H1 (cell line): Measurements from ENCODE around the gene TCFL5. TPM values are rescaled to one million over a fixed set of nuclear protein-coding genes. Genes with fewer than 3 reads are reported as not detected.

Experiments used
- ATF2 ChIP-seq: IDR thresholded peaks from 2 replicates; pipeline ENCODE4 v1.6.1; 2012; ENCODE audit warnings: low read length, inconsistent platforms
- CHD7 ChIP-seq: fragments of 300-600 bp; sonication (generic); IDR thresholded peaks from 2 replicates; pipeline ENCODE4 v1.7.1; 2012; ENCODE audit warnings: low read length, moderate library complexity, mild to moderate bottlenecking, inconsistent platforms; ENCODE audit not compliant: insufficient replicate concordance
- EGR1 ChIP-seq: IDR thresholded peaks from 2 replicates; pipeline ENCODE4 v1.6.1; 2011; ENCODE audit warnings: low read depth, low read length, borderline replicate concordance
- GTF2F1 ChIP-seq: IDR thresholded peaks from 2 replicates; pipeline ENCODE4 v1.6.1; 2012; ENCODE audit warnings: low read depth, low read length, improper control_type of control experiment, borderline replicate concordance
- POU5F1 ChIP-seq: IDR thresholded peaks from 2 replicates; pipeline ENCODE4 v1.6.1; 2011; ENCODE audit warnings: low read depth, mild to moderate bottlenecking, low read length, moderate library complexity
- RXRA ChIP-seq: IDR thresholded peaks from 2 replicates; pipeline ENCODE4 v1.6.1; 2011; ENCODE audit warnings: low read depth, mild to moderate bottlenecking, low read length, moderate library complexity; ENCODE audit not compliant: insufficient read depth
- TBP ChIP-seq: IDR thresholded peaks from 2 replicates; pipeline ENCODE4 v1.6.1; 2011; ENCODE audit warnings: low read depth, low read length, improper control_type of control experiment
- TCF12 ChIP-seq: IDR thresholded peaks from 2 replicates; pipeline ENCODE4 v1.6.1; 2011; ENCODE audit warnings: low read depth, mild to moderate bottlenecking, low read length
- polyA plus RNA-seq, 7 experiments: library from polyadenylated mRNA; depleted of rRNA in 3 of 7; stranded (reverse) in 5 of 7; unstranded in 2 of 7; fragments of >200 nt in 5 of 7; fragments of 200-250 nt in 2 of 7; gene quantifications; 1 replicate in 5 of 7; 2 replicates in 1 of 7; 4 replicates in 1 of 7; pipeline versions ENCODE4 v1.2.1 to v1.2.3, GENCODE V29; 2011 to 2013; ENCODE audit warnings: missing spikeins in 2 of 7, mixed read lengths in 2 of 7
- total RNA-seq: library from RNA; stranded (reverse); fragmentation: NEBNext Ultra II Directional; extraction: Animal tissue kit (Norgen Biotek cat#: 25700); gene quantifications from 2 replicates; pipeline ENCODE4 v1.2.1, GENCODE V29; 2021

TCFL5 gene
- total and polyA plus RNA-seq, 2 of the 8 experiments (the other 6 are each of a cell fraction or from before 2014, with no cell fraction given), result 6.2 to 15.0 TPM

GRCh38 chr20:62884556-62884955 is 22.9 kb upstream of the TCFL5 start (continued):
- TF ChIP-seq ATF2 (no peak), TCF12 (no peak), TBP (no peak), GTF2F1 (no peak), EGR1 (no peak), RXRA (no peak), POU5F1 (no peak), CHD7 (no peak)
